ENCODE measurements around the gene CEMIP2.

CEMIP2 gene

DNA sequence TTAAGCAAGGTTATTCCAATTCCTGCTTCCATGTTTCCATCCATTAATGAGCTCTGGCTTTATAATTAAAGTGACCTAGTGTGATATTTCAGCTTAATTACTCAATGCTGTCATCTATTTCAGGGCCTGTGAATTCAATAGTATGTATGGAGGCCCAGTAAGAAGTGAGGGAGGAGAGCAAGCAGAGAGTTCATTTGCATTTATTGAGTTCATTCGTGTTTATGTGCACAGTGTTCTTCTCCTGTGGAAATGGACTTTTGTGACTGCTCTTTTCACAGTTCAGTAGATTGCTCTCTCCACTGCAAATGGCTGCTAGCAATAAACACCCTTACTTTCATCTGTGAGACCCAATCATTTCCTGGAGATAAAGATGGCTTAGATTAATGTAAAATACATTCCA, 130.9 kb downstream of the CEMIP2 start:
- DNase-seq, result no peak

DNA sequence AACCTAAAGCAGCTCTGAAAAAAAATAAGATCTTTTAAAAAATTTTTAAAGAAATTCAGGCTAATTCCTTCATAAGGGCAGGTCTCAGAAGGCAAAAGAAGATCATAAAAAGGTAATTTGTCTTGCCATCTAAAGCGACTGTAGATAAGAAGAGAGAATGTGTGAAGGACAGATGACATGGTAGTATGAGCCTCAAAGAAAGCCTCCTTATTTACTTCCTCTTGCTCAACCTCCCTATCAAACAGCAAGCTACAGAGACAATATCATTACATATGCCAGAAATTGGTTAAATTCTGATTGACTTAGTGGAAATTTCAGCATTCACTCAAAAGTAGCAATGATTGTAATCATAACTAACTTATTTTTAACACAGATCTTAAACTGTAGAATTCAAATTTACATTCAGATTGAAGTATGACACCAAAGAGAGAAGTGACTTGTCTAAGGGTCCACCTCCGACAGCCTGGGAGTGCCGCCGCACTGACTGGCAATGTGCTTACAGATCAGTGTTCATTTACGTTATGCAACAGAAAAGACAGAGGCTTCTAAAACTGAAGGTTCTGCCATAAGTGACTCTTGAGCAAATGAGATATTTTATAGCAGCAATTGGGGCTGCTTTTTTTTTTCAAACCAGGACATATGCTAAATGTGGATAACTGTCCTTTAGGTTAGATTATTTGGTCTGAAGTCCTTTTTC, 132.0 kb downstream of the CEMIP2 start:
- no peak for DNase-seq

DNA sequence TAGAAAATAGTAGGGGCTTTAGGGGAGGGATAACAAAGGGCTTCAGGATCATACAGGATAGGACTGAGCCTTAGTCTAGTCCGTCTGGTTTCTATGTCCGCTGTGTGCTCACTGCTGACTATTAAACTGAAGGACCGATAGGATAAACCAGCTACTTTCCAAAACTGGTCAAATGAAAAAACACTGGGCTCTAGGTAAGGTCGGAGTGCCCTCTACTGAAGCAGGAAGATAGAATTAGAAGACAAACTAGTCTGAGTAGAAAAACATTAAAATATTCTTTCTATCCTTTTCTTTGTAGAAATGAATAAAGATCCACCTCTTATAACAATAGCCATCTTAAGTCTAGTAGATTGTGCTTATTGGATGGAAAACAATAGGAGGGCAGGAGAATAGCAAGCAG, 133.6 kb downstream of the CEMIP2 start:
- DNase-seq, result no peak
